ENCODE results near the gene ZDHHC1.

The ZDHHC1 gene

GRCh38 chr16:67447508-67448076, 31.3 kb upstream of the ZDHHC1 start:
- no peak overlapping the region for H2AFZ ChIP-seq (ENCODE audit: low read length)
- H3K4me1 ChIP-seq (ENCODE audit: control insufficient read depth in 2 of 2, insufficient read depth in 1 of 2, low read depth in 1 of 2, low read length in 2 of 2), result peaks cover 0 to 3% of the 10 kb centered on the region in 2 donors
- peaks cover 0 to 41% of the 10 kb centered on the region in 2 donors for H3K36me3 ChIP-seq (replicated peaks in 1 of 2; ENCODE audit: control insufficient read depth in 2 of 2, insufficient read depth in 2 of 2, low read length in 2 of 2)
- no peaks in the 10 kb centered on the region for H3K9me3 ChIP-seq (replicated peaks in 1 of 2; ENCODE audit: control insufficient read depth in 2 of 2, insufficient read depth in 1 of 2, low read depth in 1 of 2, low read length in 2 of 2)
- H3K79me1 ChIP-seq (ENCODE audit: low read depth, low read length), result peaks cover 4% of the 10 kb centered on the region
- no peak overlapping the region for H2BK12ac ChIP-seq (ENCODE audit: low read length)
- no peak overlapping the region for H4K8ac ChIP-seq (ENCODE audit: low read depth, low read length)
- peak overlapping the region; percentile 78 for H2BK5ac ChIP-seq (ENCODE audit: low read length)
- H4K91ac ChIP-seq (ENCODE audit: low read depth, low read length, poor library complexity), result no peak overlapping the region
- H2AK5ac ChIP-seq (ENCODE audit: low read depth, low read length), result peak overlapping the region; percentile 22
- H3K27ac ChIP-seq (replicated peaks; ENCODE audit: low read length), result no peak overlapping the region
- peak overlapping the region; percentile 72 for H3K9ac ChIP-seq (ENCODE audit: low read depth, low read length, poor library complexity)
- no peaks in the 10 kb centered on the region for H3K27me3 ChIP-seq (ENCODE audit: control insufficient read depth in 3 of 3, insufficient read depth in 3 of 3, low read depth in 1 of 3, low read length in 3 of 3)
- H3K4ac ChIP-seq (ENCODE audit: low read length), result no peak overlapping the region
- no peak overlapping the region for H3K4me2 ChIP-seq (ENCODE audit: insufficient read depth, low read length, poor library complexity, severe bottlenecking)
- peak overlapping the region; percentile 6 for H3K14ac ChIP-seq (ENCODE audit: low read length)
- H2BK15ac ChIP-seq (ENCODE audit: low read length), result no peak overlapping the region
- WGBS, 2 donors (ENCODE audit: extremely low coverage in 2 of 2, insufficient read length in 2 of 2, insufficient replicate concordance in 1 of 2), result no CpG with 5 or more reads among the region's 6 CpGs
- H2BK120ac ChIP-seq (ENCODE audit: low read depth, low read length), result no peak overlapping the region
- H3K18ac ChIP-seq (ENCODE audit: low read length), result no peak overlapping the region
- peak overlapping the region; percentile 52 for H3K23ac ChIP-seq (ENCODE audit: low read depth, low read length, poor library complexity)
- DNase-seq (ENCODE audit: low spot score), result no peak
- H3K4me3 ChIP-seq (ENCODE audit: low read length in 2 of 2), result no peak overlapping the region

GRCh38 chr16:67446968-67447507, 30.8 kb upstream of the ZDHHC1 start:
- Histone ChIP-seq H3K9ac (ENCODE audit: low read depth, low read length, poor library complexity) (peak overlapping the region; percentile 72), H2AK5ac (ENCODE audit: low read depth, low read length) (no peak overlapping the region), H2BK12ac (ENCODE audit: low read length) (no peak overlapping the region), H3K4me3 (ENCODE audit: low read length in 2 of 2) (no peak overlapping the region), H3K9me3 (replicated peaks in 1 of 2; ENCODE audit: control insufficient read depth in 2 of 2, insufficient read depth in 1 of 2, low read depth in 1 of 2, low read length in 2 of 2) (no peaks in the 10 kb centered on the region), H3K4me1 (ENCODE audit: control insufficient read depth in 2 of 2, insufficient read depth in 1 of 2, low read depth in 1 of 2, low read length in 2 of 2) (peaks cover 0 to 5% of the 10 kb centered on the region in 2 donors), H2BK5ac (ENCODE audit: low read length) (peak overlapping the region; percentile 78), H2BK120ac (ENCODE audit: low read depth, low read length) (no peak overlapping the region), H4K8ac (ENCODE audit: low read depth, low read length) (no peak overlapping the region), H3K27ac (replicated peaks; ENCODE audit: low read length) (no peak overlapping the region), H3K4ac (ENCODE audit: low read length) (no peak overlapping the region), H3K4me2 (ENCODE audit: insufficient read depth, low read length, poor library complexity, severe bottlenecking) (no peak overlapping the region), H3K18ac (ENCODE audit: low read length) (no peak overlapping the region), H4K91ac (ENCODE audit: low read depth, low read length, poor library complexity) (no peak overlapping the region), H3K23ac (ENCODE audit: low read depth, low read length, poor library complexity) (peak overlapping the region; percentile 52), H3K14ac (ENCODE audit: low read length) (peak overlapping the region; percentile 6), H3K79me1 (ENCODE audit: low read depth, low read length) (peaks cover 4% of the 10 kb centered on the region), H3K27me3 (ENCODE audit: control insufficient read depth in 3 of 3, insufficient read depth in 3 of 3, low read depth in 1 of 3, low read length in 3 of 3) (no peaks in the 10 kb centered on the region), H3K36me3 (replicated peaks in 1 of 2; ENCODE audit: control insufficient read depth in 2 of 2, insufficient read depth in 2 of 2, low read length in 2 of 2) (peaks cover 0 to 38% of the 10 kb centered on the region in 2 donors), H2AFZ (ENCODE audit: low read length) (no peak overlapping the region), H2BK15ac (ENCODE audit: low read length) (no peak overlapping the region)
- DNase-seq (ENCODE audit: low spot score), result no peak
- no CpG with 5 or more reads among the region's 8 CpGs for WGBS, 2 donors (ENCODE audit: extremely low coverage in 2 of 2, insufficient read length in 2 of 2, insufficient replicate concordance in 1 of 2)

- no peak overlapping the region for H4K91ac ChIP-seq (ENCODE audit: low read depth, low read length, poor library complexity)
Observed at GRCh38 chr16:67445913-67446907, 29.9 kb upstream of the ZDHHC1 start.

GRCh38 chr16:67445441-67445912, 29.2 kb upstream of the ZDHHC1 start:
- peaks cover 0 to 26% of the 10 kb centered on the region in 2 donors for H3K36me3 ChIP-seq (replicated peaks in 1 of 2; ENCODE audit: control insufficient read depth in 2 of 2, insufficient read depth in 2 of 2, low read length in 2 of 2)
- H3K23ac ChIP-seq (ENCODE audit: low read depth, low read length, poor library complexity), result no peak overlapping the region
- H3K4me3 ChIP-seq (ENCODE audit: low read length in 2 of 2), result no peak overlapping the region
- H2BK120ac ChIP-seq (ENCODE audit: low read depth, low read length), result no peak overlapping the region
- no peak overlapping the region for H3K4ac ChIP-seq (ENCODE audit: low read length)
- no peak overlapping the region for H3K18ac ChIP-seq (ENCODE audit: low read length)
- no peak overlapping the region for H2AK5ac ChIP-seq (ENCODE audit: low read depth, low read length)
- no peaks in the 10 kb centered on the region for H3K27me3 ChIP-seq (ENCODE audit: control insufficient read depth in 3 of 3, insufficient read depth in 3 of 3, low read depth in 1 of 3, low read length in 3 of 3)
- DNase-seq (ENCODE audit: low spot score), result no peak
- no peak overlapping the region for H2BK12ac ChIP-seq (ENCODE audit: low read length)
- no peak overlapping the region for H2BK15ac ChIP-seq (ENCODE audit: low read length)
- no peak overlapping the region for H2AFZ ChIP-seq (ENCODE audit: low read length)
- peak overlapping the region; percentile 40 for H3K9ac ChIP-seq (ENCODE audit: low read depth, low read length, poor library complexity)
- WGBS, 2 donors (ENCODE audit: extremely low coverage in 2 of 2, insufficient read length in 2 of 2, insufficient replicate concordance in 1 of 2), result no CpG with 5 or more reads among the region's 3 CpGs
- H4K8ac ChIP-seq (ENCODE audit: low read depth, low read length), result no peak overlapping the region
- H3K27ac ChIP-seq (replicated peaks; ENCODE audit: low read length), result no peak overlapping the region
- H3K4me2 ChIP-seq (ENCODE audit: insufficient read depth, low read length, poor library complexity, severe bottlenecking), result no peak overlapping the region
- H3K9me3 ChIP-seq (replicated peaks in 1 of 2; ENCODE audit: control insufficient read depth in 2 of 2, insufficient read depth in 1 of 2, low read depth in 1 of 2, low read length in 2 of 2), result no peaks in the 10 kb centered on the region
- no peak overlapping the region for H2BK5ac ChIP-seq (ENCODE audit: low read length)
- peaks cover 0 to 13% of the 10 kb centered on the region in 2 donors for H3K4me1 ChIP-seq (ENCODE audit: control insufficient read depth in 2 of 2, insufficient read depth in 1 of 2, low read depth in 1 of 2, low read length in 2 of 2)
- H4K91ac ChIP-seq (ENCODE audit: low read depth, low read length, poor library complexity), result no peak overlapping the region
- H3K14ac ChIP-seq (ENCODE audit: low read length), result no peak overlapping the region
- H3K79me1 ChIP-seq (ENCODE audit: low read depth, low read length), result peaks cover 4% of the 10 kb centered on the region

More at GRCh38 chr16:67445913-67446907, 29.9 kb upstream of the ZDHHC1 start:
- DNase-seq (ENCODE audit: low spot score), result no peak
- Histone ChIP-seq H4K8ac (ENCODE audit: low read depth, low read length) (no peak overlapping the region), H3K79me1 (ENCODE audit: low read depth, low read length) (peaks cover 4% of the 10 kb centered on the region), H2BK12ac (ENCODE audit: low read length) (no peak overlapping the region), H3K18ac (ENCODE audit: low read length) (no peak overlapping the region), H3K9ac (ENCODE audit: low read depth, low read length, poor library complexity) (no peak overlapping the region), H3K4me2 (ENCODE audit: insufficient read depth, low read length, poor library complexity, severe bottlenecking) (no peak overlapping the region), H3K23ac (ENCODE audit: low read depth, low read length, poor library complexity) (no peak overlapping the region), H3K36me3 (replicated peaks in 1 of 2; ENCODE audit: control insufficient read depth in 2 of 2, insufficient read depth in 2 of 2, low read length in 2 of 2) (peaks cover 0 to 31% of the 10 kb centered on the region in 2 donors), H3K27me3 (ENCODE audit: control insufficient read depth in 3 of 3, insufficient read depth in 3 of 3, low read depth in 1 of 3, low read length in 3 of 3) (no peaks in the 10 kb centered on the region), H3K27ac (replicated peaks; ENCODE audit: low read length) (no peak overlapping the region), H2BK15ac (ENCODE audit: low read length) (no peak overlapping the region), H3K4me3 (ENCODE audit: low read length in 2 of 2) (peak overlapping the region in 1 of 2 donors; percentile 42), H3K4ac (ENCODE audit: low read length) (no peak overlapping the region), H3K14ac (ENCODE audit: low read length) (no peak overlapping the region), H3K4me1 (ENCODE audit: control insufficient read depth in 2 of 2, insufficient read depth in 1 of 2, low read depth in 1 of 2, low read length in 2 of 2) (peaks cover 0 to 12% of the 10 kb centered on the region in 2 donors), H3K9me3 (replicated peaks in 1 of 2; ENCODE audit: control insufficient read depth in 2 of 2, insufficient read depth in 1 of 2, low read depth in 1 of 2, low read length in 2 of 2) (no peaks in the 10 kb centered on the region), H2BK120ac (ENCODE audit: low read depth, low read length) (no peak overlapping the region), H2AK5ac (ENCODE audit: low read depth, low read length) (no peak overlapping the region), H2BK5ac (ENCODE audit: low read length) (no peak overlapping the region), H2AFZ (ENCODE audit: low read length) (no peak overlapping the region)
- no CpG with 5 or more reads among the region's 12 CpGs for WGBS, 2 donors (ENCODE audit: extremely low coverage in 2 of 2, insufficient read length in 2 of 2, insufficient replicate concordance in 1 of 2)

Measured in neuronal stem cell (in vitro differentiated cells).